ENCODE measurements around the gene ANKRD10.
A peak's percentile ranks its signal among the peaks of the same experiment; 100 is the strongest.

The ANKRD10 gene

DNA sequence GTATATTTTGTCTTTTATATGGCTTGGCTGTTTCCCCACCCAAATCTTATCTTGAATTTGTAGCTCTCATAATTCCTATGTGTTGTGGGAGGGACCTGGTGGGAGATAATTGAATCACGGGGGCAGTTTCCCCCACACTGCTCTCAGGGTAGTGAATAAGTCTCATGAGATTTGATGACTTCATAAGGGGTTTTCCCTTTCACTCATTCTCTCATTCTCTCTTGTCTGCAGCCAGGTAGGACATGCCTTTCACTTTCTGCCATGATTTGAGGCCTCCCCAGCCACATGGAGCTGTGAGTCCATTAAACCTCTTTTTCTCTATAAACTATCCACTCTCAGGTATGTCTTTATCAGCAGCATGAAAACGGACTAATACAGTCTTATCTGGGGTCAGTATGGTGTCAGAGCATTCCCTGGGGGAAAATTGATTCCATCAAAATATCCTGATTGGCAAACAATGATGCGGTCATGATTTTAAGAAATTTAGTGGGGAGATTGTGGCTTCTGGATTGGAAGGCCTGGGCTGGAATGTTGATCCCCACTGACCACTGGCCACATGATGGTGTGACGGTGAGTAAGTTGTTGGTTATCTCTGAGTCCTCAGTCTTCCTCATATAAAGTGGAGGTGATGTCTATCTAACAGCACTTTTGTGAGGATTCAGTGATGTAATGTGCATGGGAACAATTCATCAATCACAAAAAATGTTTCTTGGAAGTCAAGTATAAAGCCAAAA lies 27.5 kb upstream of the ANKRD10 start:
- TF ChIP-seq, protein P1, sequence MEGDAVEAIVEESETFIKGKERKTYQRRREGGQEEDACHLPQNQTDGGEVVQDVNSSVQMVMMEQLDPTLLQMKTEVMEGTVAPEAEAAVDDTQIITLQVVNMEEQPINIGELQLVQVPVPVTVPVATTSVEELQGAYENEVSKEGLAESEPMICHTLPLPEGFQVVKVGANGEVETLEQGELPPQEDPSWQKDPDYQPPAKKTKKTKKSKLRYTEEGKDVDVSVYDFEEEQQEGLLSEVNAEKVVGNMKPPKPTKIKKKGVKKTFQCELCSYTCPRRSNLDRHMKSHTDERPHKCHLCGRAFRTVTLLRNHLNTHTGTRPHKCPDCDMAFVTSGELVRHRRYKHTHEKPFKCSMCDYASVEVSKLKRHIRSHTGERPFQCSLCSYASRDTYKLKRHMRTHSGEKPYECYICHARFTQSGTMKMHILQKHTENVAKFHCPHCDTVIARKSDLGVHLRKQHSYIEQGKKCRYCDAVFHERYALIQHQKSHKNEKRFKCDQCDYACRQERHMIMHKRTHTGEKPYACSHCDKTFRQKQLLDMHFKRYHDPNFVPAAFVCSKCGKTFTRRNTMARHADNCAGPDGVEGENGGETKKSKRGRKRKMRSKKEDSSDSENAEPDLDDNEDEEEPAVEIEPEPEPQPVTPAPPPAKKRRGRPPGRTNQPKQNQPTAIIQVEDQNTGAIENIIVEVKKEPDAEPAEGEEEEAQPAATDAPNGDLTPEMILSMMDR (IDR thresholded peaks at IDR 0.05; ENCODE audit: low read depth, low read length, missing control alignments) = no peak
- DNase-seq (ENCODE audit: low read depth) = peak; percentile 30
- H3K4me3 ChIP-seq (ENCODE audit: low read depth, low read length) = no peak overlapping the region

DNA sequence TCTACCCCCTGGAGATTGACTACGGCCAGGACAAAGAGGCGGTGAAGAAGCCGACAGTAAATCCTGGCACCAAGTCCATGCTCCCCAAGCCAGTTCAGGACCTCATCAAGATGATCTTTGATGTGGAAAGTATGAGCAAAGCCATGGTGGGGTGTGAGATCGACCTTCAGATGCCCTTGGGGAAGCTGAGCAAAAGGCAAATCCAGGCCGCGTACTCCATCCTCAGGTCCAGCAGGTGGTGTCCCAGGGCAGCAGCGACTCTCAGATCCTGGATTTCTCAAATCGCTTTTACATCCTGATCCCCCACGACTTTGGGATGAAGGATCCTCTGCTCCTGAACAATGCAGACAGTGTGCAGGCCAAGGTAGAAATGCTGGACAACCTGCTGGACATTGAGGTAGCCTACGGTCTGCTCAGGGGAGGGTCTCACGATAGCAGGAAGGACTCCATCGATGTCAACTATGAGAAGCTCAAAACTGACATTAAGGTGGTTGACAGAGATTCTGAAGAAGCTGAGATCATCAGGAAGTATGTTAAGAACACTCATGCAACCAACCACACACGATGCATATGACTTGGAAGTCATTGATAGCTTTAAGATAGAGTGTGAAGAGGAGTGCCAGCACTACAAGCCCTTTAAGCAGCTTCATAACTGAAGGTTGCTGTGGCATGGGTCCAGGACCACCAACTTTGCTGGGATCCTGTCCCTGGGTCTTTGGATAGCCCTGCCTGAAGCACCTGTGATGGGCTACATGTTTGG lies 24.0 kb upstream of the ANKRD10 start:
- DNase-seq (ENCODE audit: low read depth) = no peak
- H3K4me3 ChIP-seq (ENCODE audit: low read depth, low read length) = no peak overlapping the region
- TF ChIP-seq, protein P1 (IDR thresholded peaks at IDR 0.05; ENCODE audit: low read depth, low read length, missing control alignments) = no peak

DNA sequence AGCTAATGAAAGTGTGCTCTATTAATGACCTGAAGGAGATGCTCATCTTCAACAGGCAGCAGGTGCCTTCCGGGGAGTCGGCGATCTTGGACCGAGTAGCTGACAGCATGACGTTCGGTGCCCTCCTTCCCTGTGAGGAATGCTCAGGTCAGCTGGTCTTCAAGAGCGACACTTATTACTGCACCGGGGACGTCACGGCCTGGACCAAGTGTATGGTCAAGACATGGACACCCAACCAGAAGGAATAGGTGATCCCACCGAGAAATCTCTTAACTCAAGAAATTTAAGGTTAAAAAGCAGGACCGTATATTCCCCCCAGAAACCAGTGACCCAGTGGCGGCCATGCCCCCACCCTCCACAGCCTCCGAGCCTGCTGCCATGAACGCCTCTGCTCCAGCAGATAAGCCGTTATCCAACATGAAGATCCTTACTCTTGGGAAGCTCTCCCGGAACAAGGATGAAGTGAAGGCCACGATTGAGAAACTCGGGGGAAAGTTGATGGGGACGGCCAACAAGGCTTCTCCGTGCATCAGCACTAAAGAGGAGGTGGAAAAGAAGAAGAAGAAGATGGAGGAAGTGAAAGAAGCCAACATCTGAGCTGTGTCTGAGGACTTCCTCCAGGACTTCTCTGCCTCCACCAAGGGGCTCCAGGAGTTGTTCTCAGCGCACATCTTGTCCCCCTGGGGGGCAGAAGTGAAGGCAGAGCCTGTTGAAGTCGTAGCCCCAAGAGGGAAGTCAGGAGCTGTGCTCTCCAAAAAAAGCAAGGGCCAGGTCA lies 22.8 kb upstream of the ANKRD10 start:
- TF ChIP-seq, protein P1 (IDR thresholded peaks at IDR 0.05; ENCODE audit: low read depth, low read length, missing control alignments) = no peak
- DNase-seq (ENCODE audit: low read depth) = no peak
- no peak overlapping the region for H3K4me3 ChIP-seq (ENCODE audit: low read depth, low read length)

DNA sequence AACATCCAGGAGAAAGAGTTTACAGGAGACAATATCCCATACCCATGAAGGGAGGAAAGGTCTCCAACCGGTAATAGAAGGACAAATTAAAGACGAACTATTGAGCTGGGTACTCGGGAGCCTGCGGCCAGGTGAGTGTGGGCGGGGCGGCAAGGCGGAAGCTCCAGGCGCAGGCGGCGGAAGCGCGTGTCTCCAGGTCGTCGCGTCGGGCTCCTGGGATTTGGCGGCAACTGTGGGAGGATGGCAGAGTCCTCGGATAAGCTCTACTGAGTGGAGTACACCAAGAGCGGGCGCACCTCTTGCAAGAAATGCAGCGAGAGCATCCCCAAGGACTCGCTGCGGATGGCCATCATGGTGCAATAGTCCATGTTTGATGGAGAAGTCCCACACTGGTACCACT lies 21.6 kb upstream of the ANKRD10 start:
- no peak overlapping the region for H3K4me3 ChIP-seq (ENCODE audit: low read depth, low read length)
- TF ChIP-seq, protein P1 (IDR thresholded peaks at IDR 0.05; ENCODE audit: low read depth, low read length, missing control alignments) = no peak
- no peak for DNase-seq (ENCODE audit: low read depth)

DNA sequence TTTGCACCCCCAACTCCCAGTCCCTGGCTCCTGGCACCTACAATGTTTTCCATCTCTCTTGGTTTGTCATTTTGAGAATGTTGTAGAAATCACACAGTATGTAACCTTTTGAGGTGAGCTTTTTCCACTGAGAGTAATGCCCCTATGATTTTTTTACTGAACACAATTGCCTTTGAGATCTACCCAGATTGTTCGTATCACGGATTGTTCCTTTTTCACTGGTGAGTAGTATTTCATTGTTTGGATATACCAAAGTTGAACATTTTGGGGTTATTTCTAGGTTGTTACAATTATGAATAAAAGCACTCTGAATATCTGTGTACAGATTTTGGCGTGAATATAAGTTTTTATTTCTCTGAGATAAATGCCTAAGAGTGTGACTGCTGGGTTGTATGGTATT lies 17.7 kb upstream of the ANKRD10 start:
- TF ChIP-seq, protein P1 (IDR thresholded peaks at IDR 0.05; ENCODE audit: low read depth, low read length, missing control alignments) = no peak
- no peak overlapping the region for H3K4me3 ChIP-seq (ENCODE audit: low read depth, low read length)
- no peak for DNase-seq (ENCODE audit: low read depth)

DNA sequence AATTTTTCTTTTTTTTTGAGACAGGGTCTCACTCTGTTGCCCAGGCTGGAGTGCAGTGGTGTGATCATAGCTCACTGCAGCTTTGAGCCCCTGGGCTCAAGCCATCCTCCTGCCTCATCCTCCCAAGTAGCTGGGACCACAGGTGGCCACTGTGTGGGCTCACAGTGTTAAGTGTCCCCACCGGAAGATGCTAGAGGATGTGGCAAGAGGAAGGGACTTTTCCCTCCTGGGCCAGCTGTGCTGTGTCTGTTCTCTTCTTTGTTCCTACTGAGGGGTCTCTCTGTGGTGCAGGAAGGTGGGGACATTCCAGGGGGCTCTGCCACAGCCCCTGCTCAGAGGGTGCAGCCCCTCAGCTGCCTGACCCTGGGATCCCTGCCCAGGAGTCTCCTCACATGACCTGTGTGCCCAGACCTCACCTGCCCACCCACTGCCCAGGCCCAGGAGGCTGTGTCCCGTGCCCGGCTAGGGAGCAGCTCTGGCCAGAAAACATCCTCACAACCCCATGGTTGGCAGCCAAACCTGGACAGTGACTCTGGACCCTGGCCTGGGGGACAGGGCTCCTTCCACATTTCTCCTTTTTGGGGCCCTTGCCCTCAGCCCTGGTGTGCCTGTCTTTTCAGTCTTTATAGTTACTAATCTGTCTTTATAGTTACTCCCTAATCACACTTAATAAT lies 14.4 kb upstream of the ANKRD10 start:
- DNase-seq (ENCODE audit: low read depth) = no peak
- TF ChIP-seq, protein P1 (IDR thresholded peaks at IDR 0.05; ENCODE audit: low read depth, low read length, missing control alignments) = no peak
- no peak overlapping the region for H3K4me3 ChIP-seq (ENCODE audit: low read depth, low read length)
